ENCODE data around the gene FGD6. TPM values are rescaled to one million over a fixed set of nuclear protein-coding genes. Genes with fewer than 3 reads are reported as not detected.

FGD6 gene
- total and polyA plus RNA-seq, 2 experiments from 2014 or later, result 10.4 to 17.2 TPM

DNA sequence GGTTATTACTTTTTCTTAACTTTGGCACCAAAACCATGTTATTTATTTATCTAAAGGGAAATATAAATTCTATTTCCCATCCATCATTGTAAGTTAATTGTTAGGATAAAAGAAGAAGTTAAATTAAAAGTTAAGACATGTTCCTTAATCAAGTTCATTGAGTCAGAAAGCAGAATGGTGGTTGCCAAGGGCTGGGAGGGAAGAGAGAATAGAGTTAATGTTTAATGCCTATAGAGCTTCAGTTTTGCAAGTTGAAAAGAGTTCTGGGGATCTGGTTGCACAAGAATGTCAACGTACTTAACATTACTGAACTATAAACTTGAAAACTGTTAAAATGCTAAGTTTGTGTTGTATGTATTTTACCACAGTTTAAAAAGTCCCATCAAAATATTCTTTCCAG is 80.7 kb downstream of the FGD6 start:
- Histone ChIP-seq H3K9me2 (replicated peaks; ENCODE audit: insufficient read depth) (no peaks in the 10 kb centered on the region), H3K27me3 (no peaks in the 10 kb centered on the region), H3K9me3 (ENCODE audit: low read depth) (no peaks in the 10 kb centered on the region), H3K36me3 (replicated peaks; ENCODE audit: insufficient read depth, low read depth) (no peaks in the 10 kb centered on the region), H3K4me3 (no peak overlapping the region), H3K79me2 (no peaks in the 10 kb centered on the region), H3K4me1 (ENCODE audit: insufficient read depth) (no peaks in the 10 kb centered on the region), H3K27ac (no peak overlapping the region), H4K20me1 (ENCODE audit: insufficient read depth, poor library complexity, severe bottlenecking) (no peaks in the 10 kb centered on the region), H2AFZ (no peak overlapping the region), H3K4me2 (no peak overlapping the region)
- 58% methylated on average over 1 of the region's 1 CpG for WGBS (ENCODE audit: low lambda C conversion rate, missing lambda C conversion rate)
- TF ChIP-seq EZH2phosphoT487 (IDR thresholded peaks at IDR 0.05; ENCODE audit: low read depth, severe bottlenecking, unreplicated experiment) (no peak), CTCF (IDR thresholded peaks at IDR 0.05; ENCODE audit: poor library complexity) (no peak), EZH2 (IDR thresholded peaks at IDR 0.05; ENCODE audit: borderline replicate concordance) (no peak)
- DNase-seq (ENCODE audit: low spot score), result no peak

DNA sequence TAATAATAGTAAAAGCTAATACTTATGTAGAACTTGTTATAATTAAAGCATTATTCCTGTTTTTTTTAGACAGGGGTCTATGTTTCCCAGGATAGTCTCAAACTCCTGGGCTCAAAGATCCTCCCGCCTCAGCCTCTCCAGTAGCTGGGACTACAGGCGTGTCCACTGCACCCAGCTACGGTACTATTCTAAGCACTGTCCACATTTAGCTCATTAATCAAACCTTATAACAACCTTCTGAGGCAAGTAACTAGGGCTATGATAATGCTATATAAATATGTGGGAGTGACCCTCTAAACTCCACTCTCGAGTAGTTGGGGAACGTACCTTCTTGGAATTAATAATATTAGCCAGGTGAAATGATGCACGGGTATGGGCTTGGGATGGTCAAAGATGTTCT is 83.2 kb downstream of the FGD6 start:
- DNase-seq (ENCODE audit: low spot score), result no peak
- Histone ChIP-seq H3K4me2 (no peak overlapping the region), H3K9me3 (ENCODE audit: low read depth) (no peaks in the 10 kb centered on the region), H2AFZ (no peak overlapping the region), H3K4me1 (ENCODE audit: insufficient read depth) (no peaks in the 10 kb centered on the region), H3K27ac (no peak overlapping the region), H3K4me3 (no peak overlapping the region), H3K27me3 (no peaks in the 10 kb centered on the region), H3K9me2 (replicated peaks; ENCODE audit: insufficient read depth) (no peaks in the 10 kb centered on the region), H3K36me3 (replicated peaks; ENCODE audit: insufficient read depth, low read depth) (no peaks in the 10 kb centered on the region), H4K20me1 (ENCODE audit: insufficient read depth, poor library complexity, severe bottlenecking) (no peaks in the 10 kb centered on the region), H3K79me2 (no peaks in the 10 kb centered on the region)
- 93% methylated on average over 6 of the region's 6 CpGs for WGBS (ENCODE audit: low lambda C conversion rate, missing lambda C conversion rate)
- TF ChIP-seq CTCF (IDR thresholded peaks at IDR 0.05; ENCODE audit: poor library complexity), result no peak
- TF ChIP-seq EZH2 (IDR thresholded peaks at IDR 0.05; ENCODE audit: borderline replicate concordance), result no peak
- TF ChIP-seq EZH2phosphoT487 (IDR thresholded peaks at IDR 0.05; ENCODE audit: low read depth, severe bottlenecking, unreplicated experiment), result no peak

GRCh38 chr12:95131589-95132340 is 85.5 kb downstream of the FGD6 start:
- no peaks in the 10 kb centered on the region for H3K36me3 ChIP-seq (replicated peaks; ENCODE audit: insufficient read depth, low read depth)
- no peaks in the 10 kb centered on the region for H3K79me2 ChIP-seq
- no peaks in the 10 kb centered on the region for H3K9me2 ChIP-seq (replicated peaks; ENCODE audit: insufficient read depth)
- WGBS (ENCODE audit: low lambda C conversion rate, missing lambda C conversion rate), result 85% methylated on average over 10 of the region's 10 CpGs
- H3K4me2 ChIP-seq, result no peak overlapping the region
- TF ChIP-seq EZH2 (IDR thresholded peaks at IDR 0.05; ENCODE audit: borderline replicate concordance), result no peak
- TF ChIP-seq CTCF (IDR thresholded peaks at IDR 0.05; ENCODE audit: poor library complexity), result no peak
- TF ChIP-seq EZH2phosphoT487 (IDR thresholded peaks at IDR 0.05; ENCODE audit: low read depth, severe bottlenecking, unreplicated experiment), result no peak
- H3K27ac ChIP-seq, result no peak overlapping the region
- no peaks in the 10 kb centered on the region for H4K20me1 ChIP-seq (ENCODE audit: insufficient read depth, poor library complexity, severe bottlenecking)
- no peaks in the 10 kb centered on the region for H3K4me1 ChIP-seq (ENCODE audit: insufficient read depth)
- no peak for DNase-seq (ENCODE audit: low spot score)
- no peaks in the 10 kb centered on the region for H3K27me3 ChIP-seq
- no peak overlapping the region for H2AFZ ChIP-seq
- no peak overlapping the region for H3K4me3 ChIP-seq
- H3K9me3 ChIP-seq (ENCODE audit: low read depth), result no peaks in the 10 kb centered on the region
